Stimulated activated CD4-positive, alpha-beta T cell treated with anti-CD3 and anti-CD28 coated beads, TNF-alpha, amount 100 ng/mL, for 48 hours (primary cell): Measurements from ENCODE around the gene TRAF7.
"Not testable (repeated sequence)": the region's sequence is repeated elsewhere in the genome, so short reads cannot be mapped to it uniquely, and the experiment has no call there.

Experiments
- DNase-seq, 3 donors: peaks; one replicate each; pipeline ENCODE4 v3.0.0-alpha.2; 2020; ENCODE audit warnings: low read depth in 3 of 3

Gene TRAF7

GRCh38 chr16:2199621-2200139 is 44.1 kb downstream of the TRAF7 start:
- no peak for DNase-seq

DNA sequence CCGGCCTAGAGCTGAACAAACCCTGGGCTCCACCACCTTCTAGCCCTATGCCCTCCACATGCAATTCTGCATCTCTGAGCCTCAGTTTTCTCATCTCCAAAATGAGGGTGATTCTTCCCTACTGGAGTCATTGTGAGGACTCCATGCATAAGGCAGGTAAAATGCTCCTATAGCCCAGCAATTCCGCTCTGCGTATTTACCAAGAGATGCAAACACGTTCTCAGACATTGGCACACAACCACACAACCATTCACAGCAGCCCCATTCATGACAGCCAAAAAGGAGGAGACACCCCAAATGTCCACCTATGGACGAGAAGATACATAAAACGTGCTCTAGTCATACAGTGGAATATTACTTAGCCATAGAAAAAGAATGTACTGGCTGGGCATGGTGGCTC is 44.7 kb downstream of the TRAF7 start:
- DNase-seq = no peak

- not testable (repeated sequence) for DNase-seq
Observed at GRCh38 chr16:2203119-2203688, 47.6 kb downstream of the TRAF7 start.

DNA sequence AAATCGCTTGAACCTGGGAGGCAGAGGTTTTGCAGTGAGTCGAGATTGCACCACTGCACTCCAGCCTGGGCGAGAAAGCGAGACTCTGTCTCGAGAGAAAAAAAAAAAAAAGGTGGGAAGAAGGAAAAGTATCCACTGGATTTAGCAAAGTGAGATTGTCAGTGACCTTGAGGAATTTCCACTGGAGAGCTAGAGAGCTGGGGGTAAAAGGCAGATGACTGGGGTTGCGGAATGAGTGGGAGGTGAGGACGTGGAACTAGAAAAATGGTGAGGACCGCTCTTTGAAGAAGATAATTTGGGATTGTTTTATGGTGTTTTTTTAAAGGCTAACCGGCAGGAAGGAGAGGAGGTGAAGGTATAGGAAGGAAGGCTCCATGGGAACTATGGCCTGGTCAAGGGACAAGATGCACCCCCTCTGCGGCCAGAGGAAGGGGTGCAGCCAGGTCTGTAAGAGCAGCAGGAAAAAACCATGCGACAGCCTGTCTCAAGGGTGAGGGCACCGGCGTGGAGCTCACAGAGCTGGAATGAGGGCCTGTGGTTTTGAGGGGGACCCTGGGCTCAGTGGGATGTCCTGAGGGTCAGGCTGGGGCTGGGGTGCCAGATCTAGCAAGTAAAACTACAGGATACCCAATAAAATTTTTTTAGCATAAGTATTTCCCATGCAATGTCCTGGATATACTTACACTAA is 49.0 kb downstream of the TRAF7 start:
- no peak for DNase-seq

DNA sequence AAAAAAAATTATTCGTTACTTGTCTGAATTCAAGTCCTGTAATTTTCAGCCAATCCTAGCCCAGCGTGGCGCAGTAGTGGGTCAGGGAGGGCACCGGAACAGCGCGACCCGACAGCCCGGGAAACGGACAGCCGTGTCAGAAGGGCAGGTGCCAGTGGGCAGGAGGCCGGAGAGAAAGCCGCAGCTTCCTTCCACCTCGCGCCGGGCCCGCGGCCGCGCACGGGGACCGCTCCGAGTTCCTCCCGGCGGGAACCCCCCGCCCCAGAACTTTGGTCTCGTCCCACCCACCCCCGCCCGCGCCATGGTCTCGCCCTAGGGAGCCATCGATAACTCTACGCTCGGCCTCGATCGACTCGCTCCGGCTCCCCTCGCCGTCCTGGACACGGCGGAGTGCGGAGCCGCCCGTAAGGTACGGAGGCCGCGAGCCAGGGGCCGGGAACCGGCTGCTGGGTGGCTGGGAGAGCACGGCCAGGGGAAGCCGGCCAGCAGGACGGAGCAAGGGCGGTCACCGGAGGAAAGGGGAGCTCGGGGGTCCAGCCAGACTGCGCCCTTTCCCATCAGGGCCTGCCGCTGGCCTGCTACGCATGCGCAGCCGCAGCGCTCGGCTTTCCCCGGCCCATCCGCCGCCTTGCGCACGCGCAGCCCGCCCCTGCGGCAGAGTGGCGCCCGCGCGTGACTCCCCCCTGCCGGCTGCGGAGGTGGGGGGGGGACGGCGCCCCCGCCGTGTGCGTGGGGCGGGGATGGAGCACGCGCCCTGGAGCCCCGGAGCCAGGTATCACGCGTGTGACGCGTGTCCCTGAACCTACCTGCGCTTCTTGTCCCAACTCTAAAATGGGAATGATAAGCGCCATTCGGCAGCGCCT is 49.8 kb downstream of the TRAF7 start, which contains the start of gene MLST8:
Gene MLST8, plus strand, starts transcription at position 351 of the 863 bp plus-strand sequence. CDS start 632 bp downstream, outside the sequence.
- DNase-seq = peak; percentile 69 to 87 (median 70)

GRCh38 chr16:2205967-2206313 is 50.4 kb downstream of the TRAF7 start:
- DNase-seq = no peak

DNA sequence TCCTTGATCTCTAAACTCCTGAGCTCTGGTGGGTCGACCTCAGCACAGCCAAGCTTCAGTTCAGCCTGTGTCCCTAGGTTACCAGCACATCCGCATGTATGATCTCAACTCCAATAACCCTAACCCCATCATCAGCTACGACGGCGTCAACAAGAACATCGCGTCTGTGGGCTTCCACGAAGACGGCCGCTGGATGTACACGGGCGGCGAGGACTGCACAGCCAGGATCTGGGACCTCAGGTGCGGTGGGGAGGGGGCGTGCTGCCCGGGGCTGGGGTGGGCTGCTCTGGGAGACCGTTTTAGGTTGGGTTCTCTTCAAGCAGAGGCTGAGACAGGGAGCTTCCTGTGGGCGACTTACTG is 50.8 kb downstream of the TRAF7 start:
- DNase-seq = no peak

GRCh38 chr16:2206780-2207433 is 51.3 kb downstream of the TRAF7 start:
- DNase-seq = no peak

- DNase-seq = no peak
Observed at GRCh38 chr16:2207872-2208271, 52.3 kb downstream of the TRAF7 start.

DNA sequence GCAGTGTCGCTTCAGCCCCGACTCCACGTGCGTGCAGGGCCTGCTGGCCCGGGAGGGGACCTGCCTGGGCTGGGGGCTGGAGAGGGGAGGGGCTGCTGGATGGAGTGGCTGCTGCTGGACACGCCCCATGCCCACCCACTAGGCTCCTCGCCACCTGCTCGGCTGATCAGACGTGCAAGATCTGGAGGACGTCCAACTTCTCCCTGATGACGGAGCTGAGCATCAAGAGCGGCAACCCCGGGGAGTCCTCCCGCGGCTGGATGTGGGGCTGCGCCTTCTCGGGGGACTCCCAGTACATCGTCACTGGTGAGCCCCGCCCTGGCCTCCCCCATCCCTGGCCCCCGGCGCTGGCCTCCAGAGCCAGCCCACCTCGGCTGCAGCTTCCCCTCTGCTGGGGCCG is 52.7 kb downstream of the TRAF7 start:
- DNase-seq = no peak

DNA sequence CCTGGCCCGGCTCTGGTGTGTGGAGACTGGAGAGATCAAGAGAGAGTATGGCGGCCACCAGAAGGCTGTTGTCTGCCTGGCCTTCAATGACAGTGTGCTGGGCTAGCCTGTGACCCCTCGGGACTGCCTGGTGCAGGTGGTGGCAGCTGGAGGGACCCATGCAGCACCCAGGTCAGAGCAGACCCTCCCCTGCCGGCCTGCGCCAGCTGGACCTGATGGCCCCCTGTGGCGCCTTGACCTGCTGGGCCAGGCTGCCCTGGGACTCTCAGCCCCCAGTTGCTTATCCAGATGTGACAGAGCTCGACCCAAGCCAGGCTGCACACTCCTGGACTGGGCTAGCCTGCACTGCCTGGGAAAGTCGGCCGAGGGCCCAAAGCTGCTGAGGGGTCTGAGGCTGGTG is 53.2 kb downstream of the TRAF7 start:
- DNase-seq = no peak

GRCh38 chr16:2209258-2210008 is 53.9 kb downstream of the TRAF7 start:
- DNase-seq = no peak

DNA sequence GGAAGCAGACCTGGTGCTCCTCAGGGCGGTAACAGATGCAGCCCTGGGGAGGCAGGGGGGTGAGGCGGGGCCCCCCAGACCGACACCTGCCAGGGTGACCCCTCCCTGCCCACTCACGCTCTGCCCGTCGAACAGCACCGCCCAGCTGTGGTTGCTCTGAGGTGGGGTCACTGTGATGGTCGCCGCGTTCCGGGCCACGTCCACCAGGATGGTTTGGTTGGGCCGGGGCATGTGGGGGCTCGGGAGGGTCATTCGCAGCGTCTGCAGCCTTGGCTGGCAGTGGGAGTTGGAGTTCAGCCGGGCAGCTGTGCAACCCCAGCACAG is 54.4 kb downstream of the TRAF7 start:
- DNase-seq = no peak

GRCh38 chr16:2210386-2211365 is 55.1 kb downstream of the TRAF7 start, which contains the start of gene BRICD5:
Gene BRICD5 (minus strand): TSS chr16:2210863. CDS start chr16:2210833, 30 bp downstream.
- no peak for DNase-seq

- DNase-seq = no peak
Observed at GRCh38 chr16:2211923-2212347, 56.4 kb downstream of the TRAF7 start.

GRCh38 chr16:2212362-2213324 is 57.1 kb downstream of the TRAF7 start:
- no peak for DNase-seq

- DNase-seq = no peak
Observed at GRCh38 chr16:2213817-2214718, 58.5 kb downstream of the TRAF7 start.

DNA sequence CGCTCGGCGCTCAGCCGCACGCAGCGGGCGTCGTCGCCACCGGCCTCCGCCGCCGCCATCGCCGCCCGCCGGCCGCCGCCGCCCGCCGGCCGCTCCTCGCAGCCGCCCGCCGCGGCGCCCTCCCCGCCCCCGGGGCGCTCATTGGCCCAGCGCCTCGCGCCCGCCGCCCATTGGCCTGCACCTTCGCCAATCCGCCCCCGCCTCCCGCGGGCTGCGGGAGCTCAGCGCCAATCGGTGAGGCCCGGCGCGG is 59.1 kb downstream of the TRAF7 start, which contains the start of gene PGP:
Gene PGP, minus strand, starts transcription at position 122 of the 250 bp plus-strand sequence. Its CDS starts 63 bp downstream, at position 59.
- DNase-seq = no peak
